A673 (cell line): ENCODE measurements around the gene TXNRD1. TPM values are rescaled to one million over a fixed set of nuclear protein-coding genes. Genes with fewer than 3 reads are reported as not detected.

Experiments used
- BruUV-seq: library from RNA; stranded (reverse); fragments of 400-500 nt; replicated peaks from 2 replicates; lab custom pipeline; 2021; lab: Mats Ljungman, UMichigan
- CTCF ChIA-PET: fragments of 300-600 bp; sonication (Branson Sonifier 250); formaldehyde crosslinking; loops from one replicate; lab custom pipeline; 2022; ENCODE audit warnings: antibody characterized with exemption; lab: Charles Lee
- POLR2A ChIA-PET: fragments of 300-600 bp; sonication (Branson Sonifier 250); formaldehyde crosslinking; loops from one replicate; lab custom pipeline; 2022; ENCODE audit warnings: antibody characterized with exemption; ENCODE audit not compliant: low non-redundant PET; lab: Charles Lee
- DNase-seq: peaks from one replicate; pipeline ENCODE4 v3.0.0-alpha.2; 2015; ENCODE audit warnings: low spot score
- H3K27ac ChIP-seq: fragments of 200-600 bp; sonication (generic); 2 replicates; pipeline ENCODE4 v1.5.1; 2016; ENCODE audit warnings: mixed run types, low read depth, mild to moderate bottlenecking, mixed read lengths, antibody characterized with exemption, low read length; ENCODE audit not compliant: poor library complexity, severe bottlenecking
- H3K27me3 ChIP-seq: fragments of 200-600 bp; sonication (generic); replicated peaks from 2 replicates; pipeline ENCODE4 v1.6.1; 2017; ENCODE audit warnings: mixed run types, low read depth, mild to moderate bottlenecking, mixed read lengths, antibody characterized with exemption, low read length; ENCODE audit not compliant: insufficient read depth, poor library complexity
- H3K36me3 ChIP-seq: fragments of 200-600 bp; sonication (generic); 2 replicates; pipeline ENCODE4 v1.6.1; 2016; ENCODE audit warnings: mixed run types, mild to moderate bottlenecking, mixed read lengths, antibody characterized with exemption, low read length; ENCODE audit not compliant: insufficient read depth, poor library complexity, severe bottlenecking
- H3K4me1 ChIP-seq: fragments of 200-600 bp; sonication (generic); 2 replicates; pipeline ENCODE4 v1.6.1; 2017; ENCODE audit warnings: mixed run types, mild to moderate bottlenecking, mixed read lengths, antibody characterized with exemption, low read length; ENCODE audit not compliant: insufficient read depth, poor library complexity, severe bottlenecking
- H3K4me3 ChIP-seq: fragments of 200-600 bp; sonication (generic); 2 replicates; pipeline ENCODE4 v1.5.1; 2016; ENCODE audit warnings: low read depth, mixed run types, mild to moderate bottlenecking, mixed read lengths, low read length; ENCODE audit not compliant: poor library complexity, severe bottlenecking
- H3K9me3 ChIP-seq: fragments of 200-600 bp; sonication (generic); 2 replicates; pipeline ENCODE4 v1.6.1; 2016; ENCODE audit warnings: mixed run types, low read depth, mild to moderate bottlenecking, mixed read lengths, antibody characterized with exemption, low read length; ENCODE audit not compliant: poor library complexity, severe bottlenecking
- CTCF ChIP-seq: fragments of 300-800, 200-600 bp; sonication (generic); conservative IDR thresholded peaks from 2 replicates; pipeline ENCODE4 v1.5.1; 2017; ENCODE audit warnings: low read depth, mild to moderate bottlenecking, antibody characterized with exemption, low read length, moderate library complexity, mixed read lengths
- EZH2 ChIP-seq: fragments of 200-600 bp; sonication (generic); IDR thresholded peaks from 2 replicates; pipeline ENCODE4 v1.6.1; 2017; ENCODE audit warnings: borderline replicate concordance, low read depth, mild to moderate bottlenecking, mixed read lengths, antibody characterized with exemption, low read length; ENCODE audit not compliant: poor library complexity, severe bottlenecking
- intact Hi-C: fragments of 100-400 bp; cut with micrococcal nuclease; formaldehyde crosslinking; loops from one replicate; pipeline ENCODE4 v1.10.0; 2022; ENCODE audit not compliant: unreplicated experiment
- total RNA-seq: library from RNA; stranded (reverse); gene quantifications from 2 replicates; pipeline ENCODE4 v1.2.3, GENCODE V29; 2021

TXNRD1 gene
- total RNA-seq, 1 experiment from 2014 or later = 226 TPM

- TF ChIP-seq CTCF (no peak), EZH2 (no peak)
- Histone ChIP-seq H3K27ac (no peak overlapping the region), H3K36me3 (peaks cover 33% of the 10 kb centered on the region), H3K4me1 (peaks cover 49% of the 10 kb centered on the region), H3K4me3 (no peak overlapping the region), H3K9me3 (no peaks in the 10 kb centered on the region), H3K27me3 (no peaks in the 10 kb centered on the region)
- CTCF ChIA-PET = no interaction called here
- BruUV-seq = no TSS peak
- POLR2A ChIA-PET = no interaction called here
- intact Hi-C loops = loop anchor here (5.0 kb wide), 1 partner anchor 90 kb away; the partner anchor contains the start of gene TXNRD1
- no peak for DNase-seq
Measured at GRCh38 chr12:104307655-104308000, 92.0 kb downstream of the TXNRD1 start.

- peaks cover 37% of the 10 kb centered on the region for H3K4me1 ChIP-seq
- CTCF ChIA-PET = no interaction called here
- no peaks in the 10 kb centered on the region for H3K9me3 ChIP-seq
- no TSS peak for BruUV-seq
- H3K27me3 ChIP-seq = no peaks in the 10 kb centered on the region
- no peak overlapping the region for H3K4me3 ChIP-seq
- DNase-seq = no peak
- peaks cover 46% of the 10 kb centered on the region for H3K36me3 ChIP-seq
- H3K27ac ChIP-seq = no peak overlapping the region
- TF ChIP-seq CTCF (no peak), EZH2 (no peak)
- POLR2A ChIA-PET = no interaction called here
- intact Hi-C loops = loop anchor here (5.0 kb wide), 1 partner anchor 92 kb away; the partner anchor contains the start of gene TXNRD1
Measured at GRCh38 chr12:104309446-104309993, 93.9 kb downstream of the TXNRD1 start.

GRCh38 chr12:104310751-104311633 is 95.4 kb downstream of the TXNRD1 start:
- no peaks in the 10 kb centered on the region for H3K27me3 ChIP-seq
- ChIA-PET POLR2A (no interaction called here), CTCF (no interaction called here)
- no peak overlapping the region for H3K27ac ChIP-seq
- no peaks in the 10 kb centered on the region for H3K9me3 ChIP-seq
- H3K36me3 ChIP-seq = peaks cover 55% of the 10 kb centered on the region
- intact Hi-C loops = loop anchor here (10.0 kb wide), 1 partner anchor 366 kb away; no protein-coding TSS in a partner anchor
- TF ChIP-seq CTCF = no peak
- no peak for TF ChIP-seq EZH2
- H3K4me3 ChIP-seq = no peak overlapping the region
- peaks cover 26% of the 10 kb centered on the region for H3K4me1 ChIP-seq
- DNase-seq = no peak
- BruUV-seq = no TSS peak
